H9 (cell line): Measurements from ENCODE around the gene NFAM1. TPM values are rescaled to one million over a fixed set of nuclear protein-coding genes. Genes with fewer than 3 reads are reported as not detected.

Experiments
- DNase-seq: peaks from one replicate; pipeline ENCODE4 v3.0.0-alpha.2; 2017
- H2AFZ ChIP-seq: one replicate; pipeline ENCODE4 v1.6.1; 2013; ENCODE audit warnings: mild to moderate bottlenecking, low read length, control low read depth, moderate library complexity
- H2AK5ac ChIP-seq: 2 replicates; pipeline ENCODE4 v1.6.1; 2013; ENCODE audit warnings: low read length, control low read depth, mixed read lengths; ENCODE audit not compliant: insufficient read length
- H2BK120ac ChIP-seq: one replicate; pipeline ENCODE4 v1.6.1; 2013; ENCODE audit warnings: low read depth, mild to moderate bottlenecking, low read length, control low read depth, inconsistent platforms; ENCODE audit not compliant: poor library complexity, severe bottlenecking
- H2BK12ac ChIP-seq: 2 replicates; pipeline ENCODE4 v1.6.1; 2013; ENCODE audit warnings: low read length, control low read depth, mixed read lengths, low read depth; ENCODE audit not compliant: insufficient read length
- H2BK15ac ChIP-seq: 2 replicates; pipeline ENCODE4 v1.6.1; 2013; ENCODE audit warnings: low read depth, low read length, control low read depth
- H2BK20ac ChIP-seq: one replicate; pipeline ENCODE4 v1.6.1; 2013; ENCODE audit warnings: low read depth, mild to moderate bottlenecking, low read length, control low read depth, inconsistent platforms; ENCODE audit not compliant: poor library complexity, severe bottlenecking
- H2BK5ac ChIP-seq: 2 replicates; pipeline ENCODE4 v1.6.1; 2013; ENCODE audit warnings: low read length, control low read depth, mixed read lengths; ENCODE audit not compliant: insufficient read length
- H3K14ac ChIP-seq: 2 replicates; pipeline ENCODE4 v1.6.1; 2013; ENCODE audit warnings: low read length, control low read depth; ENCODE audit not compliant: insufficient read depth
- H3K18ac ChIP-seq: 2 replicates; pipeline ENCODE4 v1.6.1; 2013; ENCODE audit warnings: low read depth, mild to moderate bottlenecking, mixed read lengths, low read length, control low read depth; ENCODE audit not compliant: insufficient read length
- H3K23ac ChIP-seq: 2 replicates; pipeline ENCODE4 v1.6.1; 2013; ENCODE audit warnings: low read length, control low read depth, mixed read lengths, low read depth; ENCODE audit not compliant: insufficient read length
- H3K23me2 ChIP-seq: 2 replicates; pipeline ENCODE4 v1.6.1; 2013; ENCODE audit warnings: low read depth, mild to moderate bottlenecking, mixed read lengths, low read length, control low read depth; ENCODE audit not compliant: insufficient read length, poor library complexity, severe bottlenecking
- H3K27ac ChIP-seq: 2 replicates; pipeline ENCODE4 v1.5.1; 2013; ENCODE audit warnings: low read length, control low read depth, mixed read lengths, low read depth; ENCODE audit not compliant: insufficient read length
- H3K27me3 ChIP-seq: 2 replicates; pipeline ENCODE4 v1.6.1; 2013; ENCODE audit warnings: low read length, control low read depth, inconsistent platforms; ENCODE audit not compliant: insufficient read depth
- H3K4ac ChIP-seq: 2 replicates; pipeline ENCODE4 v1.6.1; 2013; ENCODE audit warnings: low read depth, mild to moderate bottlenecking, control low read depth, inconsistent platforms, low read length, moderate library complexity
- H3K4me1 ChIP-seq: 2 replicates; pipeline ENCODE4 v1.6.1; 2013; ENCODE audit warnings: low read length, control low read depth, inconsistent platforms; ENCODE audit not compliant: insufficient read depth
- H3K4me2 ChIP-seq: 2 replicates; pipeline ENCODE4 v1.6.1; 2013; ENCODE audit warnings: low read length, control low read depth, mixed read lengths; ENCODE audit not compliant: insufficient read length, insufficient read depth
- H3K56ac ChIP-seq: 2 replicates; pipeline ENCODE4 v1.6.1; 2013; ENCODE audit warnings: low read depth, mild to moderate bottlenecking, mixed read lengths, low read length, control low read depth; ENCODE audit not compliant: insufficient read length
- H3K79me1 ChIP-seq: 2 replicates; pipeline ENCODE4 v1.6.1; 2013; ENCODE audit warnings: low read depth, mild to moderate bottlenecking, moderate library complexity, low read length, control low read depth, inconsistent platforms; ENCODE audit not compliant: insufficient read depth, poor library complexity, severe bottlenecking
- H3K79me2 ChIP-seq: 2 replicates; pipeline ENCODE4 v1.6.1; 2013; ENCODE audit warnings: low read length, control low read depth, inconsistent platforms; ENCODE audit not compliant: insufficient read depth
- H3K9ac ChIP-seq: 2 replicates; pipeline ENCODE4 v1.6.1; 2013; ENCODE audit warnings: low read length, control low read depth, mixed read lengths; ENCODE audit not compliant: insufficient read length; ENCODE audit errors: extremely low read depth
- H3K9me3 ChIP-seq: one replicate; pipeline ENCODE4 v1.6.1; 2013; ENCODE audit warnings: low read depth, low read length, inconsistent platforms; ENCODE audit not compliant: control insufficient read depth
- H3T11ph ChIP-seq: one replicate; pipeline ENCODE4 v1.6.1; 2013; ENCODE audit warnings: mild to moderate bottlenecking, low read length, control low read depth, inconsistent platforms
- H4K20me1 ChIP-seq: one replicate; pipeline ENCODE4 v1.6.1; 2013; ENCODE audit not compliant: control insufficient read depth, insufficient read length, insufficient read depth
- H4K5ac ChIP-seq: 2 replicates; pipeline ENCODE4 v1.6.1; 2013; ENCODE audit warnings: low read depth, mild to moderate bottlenecking, mixed read lengths, low read length, control low read depth; ENCODE audit not compliant: insufficient read length
- H4K8ac ChIP-seq: replicated peaks from 2 replicates; pipeline ENCODE4 v1.6.1; 2013; ENCODE audit warnings: low read length, control low read depth, mixed read lengths, low read depth; ENCODE audit not compliant: insufficient read length
- H4K91ac ChIP-seq: 2 replicates; pipeline ENCODE4 v1.6.1; 2013; ENCODE audit warnings: low read depth, mild to moderate bottlenecking, moderate library complexity, mixed read lengths, low read length, control low read depth; ENCODE audit not compliant: insufficient read length
- H3K27ac Mint-ChIP-seq, 3 experiments: 2 replicates in 2 of 3; 3 replicates in 1 of 3; pipeline ENCODE4 v1.8.0; 2020 to 2021; ENCODE audit warnings: mixed read lengths in 3 of 3, mild to moderate bottlenecking in 1 of 3, moderate library complexity in 1 of 3
- H3K27me3 Mint-ChIP-seq: 2 replicates; pipeline ENCODE4 v1.8.0; 2021; ENCODE audit warnings: low read depth, mild to moderate bottlenecking, moderate library complexity, mixed read lengths
- H3K36me3 Mint-ChIP-seq, 3 experiments: 2 replicates in 2 of 3; 3 replicates in 1 of 3; pipeline ENCODE4 v1.8.0; 2020 to 2021; ENCODE audit warnings: low read depth in 3 of 3, mixed read lengths in 3 of 3; ENCODE audit not compliant: insufficient read depth in 1 of 3
- H3K4me1 Mint-ChIP-seq, 2 experiments: 2 replicates each; pipeline ENCODE4 v1.8.0; 2020; ENCODE audit warnings: mixed read lengths in 2 of 2
- H3K4me3 Mint-ChIP-seq, 2 experiments: 2 replicates in 1 of 2; 3 replicates in 1 of 2; pipeline ENCODE4 v1.8.0; 2020 to 2021; ENCODE audit warnings: mild to moderate bottlenecking in 2 of 2, mixed read lengths in 2 of 2, moderate library complexity in 1 of 2
- H3K9me3 Mint-ChIP-seq, 2 experiments: 2 replicates in 1 of 2; 3 replicates in 1 of 2; pipeline ENCODE4 v1.8.0; 2020; ENCODE audit warnings: mild to moderate bottlenecking in 2 of 2, mixed read lengths in 2 of 2, moderate library complexity in 1 of 2
- WGBS: extraction: QIAGEN DNeasy Blood & Tissue Kit; methylation state at CpG from one replicate; pipeline ENCODE4 v1.1.7; 2013; ENCODE audit warnings: missing lambda C conversion rate, low lambda C conversion rate, mixed read lengths; ENCODE audit not compliant: insufficient read length; ENCODE audit errors: extremely low coverage; 5-methylcytosine and 5-hydroxymethylcytosine counted together
- total RNA-seq: library from RNA; stranded (reverse); gene quantifications from 2 replicates; pipeline ENCODE4 v1.2.1, GENCODE V29; 2021
- TF ChIP-seq, protein P1 (sequence below): fragments of 200-600 bp; sonication (generic); conservative IDR thresholded peaks from 3 replicates; pipeline ENCODE4 v1.8.0; 2021; ENCODE audit warnings: antibody characterized with exemption, mild to moderate bottlenecking

The NFAM1 gene
- total RNA-seq, 1 experiment from 2014 or later, result 0.68 TPM

DNA sequence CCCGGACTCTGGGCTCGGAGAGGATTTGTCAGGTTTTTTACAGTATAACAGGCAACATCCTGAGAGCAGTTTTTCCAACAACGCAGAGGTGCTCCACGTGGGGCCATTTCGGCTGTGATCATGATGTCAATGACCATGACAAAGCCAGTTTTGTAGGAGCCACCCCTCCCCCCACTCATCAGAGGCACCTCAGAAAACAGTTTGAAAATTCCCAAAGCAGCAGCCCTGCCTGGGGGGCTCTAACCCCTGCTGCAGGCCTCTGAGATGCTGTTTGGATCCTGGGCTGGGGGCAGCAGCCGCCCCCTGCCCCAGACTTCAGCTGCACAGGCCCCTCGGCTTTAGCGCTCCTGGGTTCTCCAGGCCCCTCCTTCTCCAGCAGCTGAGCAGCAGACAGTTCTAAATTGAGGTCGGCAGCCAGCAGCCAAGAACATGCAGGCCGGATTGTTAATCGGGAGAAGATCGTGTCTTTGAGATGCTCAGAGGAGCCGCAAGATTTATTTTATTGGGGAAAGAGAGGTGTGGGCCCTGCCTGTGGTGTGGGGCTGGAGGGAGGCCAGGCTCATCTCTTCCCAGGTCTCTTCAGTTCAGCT, 19.4 kb downstream of the NFAM1 start:
- Histone ChIP-seq H2AK5ac (no peak overlapping the region), H4K8ac (no peak overlapping the region), H4K20me1 (no peaks in the 10 kb centered on the region), H2AFZ (peak overlapping the region; percentile 41), H2BK20ac (no peak overlapping the region), H3K9ac (no peak overlapping the region), H3K27ac (no peak overlapping the region), H4K5ac (no peak overlapping the region), H3K9me3 (no peaks in the 10 kb centered on the region), H2BK15ac (0 out of 2 replicates have a peak overlapping the region, but pooled peaks have one; percentile 52), H3K14ac (peak overlapping the region; percentile 84), H3K4me1 (peaks cover 4% of the 10 kb centered on the region; the same call in 1 of the 2 replicates), H4K91ac (no peak overlapping the region), H3T11ph (no peak overlapping the region), H2BK5ac (no peak overlapping the region), H3K56ac (no peak overlapping the region), H3K27me3 (no peaks in the 10 kb centered on the region), H3K23me2 (no peaks in the 10 kb centered on the region), H3K4me2 (peak overlapping the region; percentile 10), H3K4ac (no peak overlapping the region), H3K79me2 (no peaks in the 10 kb centered on the region), H3K23ac (no peak overlapping the region), H3K18ac (peak overlapping the region; percentile 83), H2BK12ac (no peak overlapping the region), H3K79me1 (no peaks in the 10 kb centered on the region), H2BK120ac (peak overlapping the region; percentile 90)
- Mint-ChIP-seq H3K27me3 (peaks cover 27% of the 10 kb centered on the region), H3K4me3 (peak overlapping the region in 1 of 2 experiments; percentile 46; a peak in 1 of 5 replicates), H3K36me3 (no peaks in the 10 kb centered on the region), H3K9me3 (no peaks in the 10 kb centered on the region), H3K4me1 (peaks cover 26 to 40% of the 10 kb centered on the region in 2 experiments), H3K27ac (peak overlapping the region; percentile 42 to 92 (median 55); a peak in 5 of 7 replicates)
- WGBS, result no CpG with 5 or more reads among the region's 13 CpGs
- TF ChIP-seq, protein P1, sequence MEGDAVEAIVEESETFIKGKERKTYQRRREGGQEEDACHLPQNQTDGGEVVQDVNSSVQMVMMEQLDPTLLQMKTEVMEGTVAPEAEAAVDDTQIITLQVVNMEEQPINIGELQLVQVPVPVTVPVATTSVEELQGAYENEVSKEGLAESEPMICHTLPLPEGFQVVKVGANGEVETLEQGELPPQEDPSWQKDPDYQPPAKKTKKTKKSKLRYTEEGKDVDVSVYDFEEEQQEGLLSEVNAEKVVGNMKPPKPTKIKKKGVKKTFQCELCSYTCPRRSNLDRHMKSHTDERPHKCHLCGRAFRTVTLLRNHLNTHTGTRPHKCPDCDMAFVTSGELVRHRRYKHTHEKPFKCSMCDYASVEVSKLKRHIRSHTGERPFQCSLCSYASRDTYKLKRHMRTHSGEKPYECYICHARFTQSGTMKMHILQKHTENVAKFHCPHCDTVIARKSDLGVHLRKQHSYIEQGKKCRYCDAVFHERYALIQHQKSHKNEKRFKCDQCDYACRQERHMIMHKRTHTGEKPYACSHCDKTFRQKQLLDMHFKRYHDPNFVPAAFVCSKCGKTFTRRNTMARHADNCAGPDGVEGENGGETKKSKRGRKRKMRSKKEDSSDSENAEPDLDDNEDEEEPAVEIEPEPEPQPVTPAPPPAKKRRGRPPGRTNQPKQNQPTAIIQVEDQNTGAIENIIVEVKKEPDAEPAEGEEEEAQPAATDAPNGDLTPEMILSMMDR, result no peak
- peak; percentile 56 for DNase-seq
